Neural cell (in vitro differentiated cells): ENCODE data around the gene RAD51B.

Experiments used
- EZH2 ChIP-seq: fragments of 200-600, 300-800 bp; shearing (Covaris generic), sonication (generic); IDR thresholded peaks from 2 replicates; pipeline ENCODE4 v1.6.1; 2014; ENCODE audit warnings: antibody characterized with exemption, low read length, borderline replicate concordance, mild to moderate bottlenecking; ENCODE audit not compliant: insufficient read depth, poor library complexity, severe bottlenecking
- POLR2AphosphoS5 ChIP-seq: IDR thresholded peaks from 2 replicates; pipeline ENCODE4 v1.6.1; 2012
- REST ChIP-seq: IDR thresholded peaks from 2 replicates; pipeline ENCODE4 v1.6.1; 2012; ENCODE audit warnings: borderline replicate concordance
- TAF1 ChIP-seq: IDR thresholded peaks from 2 replicates; pipeline ENCODE4 v1.6.1; 2012; ENCODE audit warnings: low read depth

GRCh38 chr14:68404146-68404527, 584.6 kb downstream of the RAD51B start:
- no peak for TF ChIP-seq POLR2AphosphoS5
- no peak for TF ChIP-seq REST
- no peak for TF ChIP-seq EZH2
- TF ChIP-seq TAF1 = no peak
